ENCODE measurements around the gene PRKCA.

DNA sequence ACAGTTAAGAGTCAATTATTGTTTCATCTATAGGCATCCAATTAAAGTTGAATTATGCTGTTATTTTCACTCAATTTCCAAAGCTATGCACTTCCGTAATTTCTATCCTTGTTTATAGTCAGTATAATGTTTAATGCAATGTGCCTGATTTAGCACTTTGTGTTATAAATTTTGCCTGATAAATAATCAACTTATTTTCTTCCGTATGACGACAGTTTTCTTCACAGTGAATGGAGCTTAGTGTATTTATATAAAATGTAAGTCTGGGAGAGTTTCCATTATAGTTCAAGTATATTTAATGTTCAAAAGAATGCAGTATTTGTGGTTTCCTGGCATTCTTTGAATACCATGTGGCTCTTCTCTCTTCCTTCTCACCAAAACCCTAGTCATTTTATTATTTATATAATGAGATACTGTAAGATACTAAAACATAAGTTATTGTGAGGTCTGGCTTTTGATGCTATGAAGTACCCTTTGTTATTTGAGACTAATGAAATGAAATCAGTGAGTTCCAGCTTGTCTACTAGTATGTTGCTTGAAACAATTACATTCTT lies 240.6 kb downstream of the PRKCA start:
- TF ChIP-seq, protein P1, sequence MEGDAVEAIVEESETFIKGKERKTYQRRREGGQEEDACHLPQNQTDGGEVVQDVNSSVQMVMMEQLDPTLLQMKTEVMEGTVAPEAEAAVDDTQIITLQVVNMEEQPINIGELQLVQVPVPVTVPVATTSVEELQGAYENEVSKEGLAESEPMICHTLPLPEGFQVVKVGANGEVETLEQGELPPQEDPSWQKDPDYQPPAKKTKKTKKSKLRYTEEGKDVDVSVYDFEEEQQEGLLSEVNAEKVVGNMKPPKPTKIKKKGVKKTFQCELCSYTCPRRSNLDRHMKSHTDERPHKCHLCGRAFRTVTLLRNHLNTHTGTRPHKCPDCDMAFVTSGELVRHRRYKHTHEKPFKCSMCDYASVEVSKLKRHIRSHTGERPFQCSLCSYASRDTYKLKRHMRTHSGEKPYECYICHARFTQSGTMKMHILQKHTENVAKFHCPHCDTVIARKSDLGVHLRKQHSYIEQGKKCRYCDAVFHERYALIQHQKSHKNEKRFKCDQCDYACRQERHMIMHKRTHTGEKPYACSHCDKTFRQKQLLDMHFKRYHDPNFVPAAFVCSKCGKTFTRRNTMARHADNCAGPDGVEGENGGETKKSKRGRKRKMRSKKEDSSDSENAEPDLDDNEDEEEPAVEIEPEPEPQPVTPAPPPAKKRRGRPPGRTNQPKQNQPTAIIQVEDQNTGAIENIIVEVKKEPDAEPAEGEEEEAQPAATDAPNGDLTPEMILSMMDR (IDR thresholded peaks at IDR 0.05): no peak
- TF ChIP-seq POLR2A (IDR thresholded peaks at IDR 0.05; ENCODE audit: low read depth) (no peak), POLR2AphosphoS5 (IDR thresholded peaks at IDR 0.05) (no peak)
